A673 (cell line): ENCODE data around the gene RSBN1. TPM values are rescaled to one million over a fixed set of nuclear protein-coding genes. Genes with fewer than 3 reads are reported as not detected.

ENCODE experiments used
- BruUV-seq: library from RNA; stranded (reverse); fragments of 400-500 nt; replicated peaks from 2 replicates; lab custom pipeline; 2021; lab: Mats Ljungman, UMichigan
- CTCF ChIA-PET: fragments of 300-600 bp; sonication (Branson Sonifier 250); formaldehyde crosslinking; loops from one replicate; lab custom pipeline; 2022; ENCODE audit warnings: antibody characterized with exemption; lab: Charles Lee
- POLR2A ChIA-PET: fragments of 300-600 bp; sonication (Branson Sonifier 250); formaldehyde crosslinking; loops from one replicate; lab custom pipeline; 2022; ENCODE audit warnings: antibody characterized with exemption; ENCODE audit not compliant: low non-redundant PET; lab: Charles Lee
- DNase-seq: peaks from one replicate; pipeline ENCODE4 v3.0.0-alpha.2; 2015; ENCODE audit warnings: low spot score
- H3K27ac ChIP-seq: fragments of 200-600 bp; sonication (generic); 2 replicates; pipeline ENCODE4 v1.5.1; 2016; ENCODE audit warnings: mixed run types, low read depth, mild to moderate bottlenecking, mixed read lengths, antibody characterized with exemption, low read length; ENCODE audit not compliant: poor library complexity, severe bottlenecking
- H3K27me3 ChIP-seq: fragments of 200-600 bp; sonication (generic); replicated peaks from 2 replicates; pipeline ENCODE4 v1.6.1; 2017; ENCODE audit warnings: mixed run types, low read depth, mild to moderate bottlenecking, mixed read lengths, antibody characterized with exemption, low read length; ENCODE audit not compliant: insufficient read depth, poor library complexity
- H3K36me3 ChIP-seq: fragments of 200-600 bp; sonication (generic); 2 replicates; pipeline ENCODE4 v1.6.1; 2016; ENCODE audit warnings: mixed run types, mild to moderate bottlenecking, mixed read lengths, antibody characterized with exemption, low read length; ENCODE audit not compliant: insufficient read depth, poor library complexity, severe bottlenecking
- H3K4me1 ChIP-seq: fragments of 200-600 bp; sonication (generic); 2 replicates; pipeline ENCODE4 v1.6.1; 2017; ENCODE audit warnings: mixed run types, mild to moderate bottlenecking, mixed read lengths, antibody characterized with exemption, low read length; ENCODE audit not compliant: insufficient read depth, poor library complexity, severe bottlenecking
- H3K4me3 ChIP-seq: fragments of 200-600 bp; sonication (generic); 2 replicates; pipeline ENCODE4 v1.5.1; 2016; ENCODE audit warnings: low read depth, mixed run types, mild to moderate bottlenecking, mixed read lengths, low read length; ENCODE audit not compliant: poor library complexity, severe bottlenecking
- H3K9me3 ChIP-seq: fragments of 200-600 bp; sonication (generic); 2 replicates; pipeline ENCODE4 v1.6.1; 2016; ENCODE audit warnings: mixed run types, low read depth, mild to moderate bottlenecking, mixed read lengths, antibody characterized with exemption, low read length; ENCODE audit not compliant: poor library complexity, severe bottlenecking
- CTCF ChIP-seq: fragments of 300-800, 200-600 bp; sonication (generic); conservative IDR thresholded peaks from 2 replicates; pipeline ENCODE4 v1.5.1; 2017; ENCODE audit warnings: low read depth, mild to moderate bottlenecking, antibody characterized with exemption, low read length, moderate library complexity, mixed read lengths
- EZH2 ChIP-seq: fragments of 200-600 bp; sonication (generic); IDR thresholded peaks from 2 replicates; pipeline ENCODE4 v1.6.1; 2017; ENCODE audit warnings: borderline replicate concordance, low read depth, mild to moderate bottlenecking, mixed read lengths, antibody characterized with exemption, low read length; ENCODE audit not compliant: poor library complexity, severe bottlenecking
- intact Hi-C: fragments of 100-400 bp; cut with micrococcal nuclease; formaldehyde crosslinking; loops from one replicate; pipeline ENCODE4 v1.10.0; 2022; ENCODE audit not compliant: unreplicated experiment
- total RNA-seq: library from RNA; stranded (reverse); gene quantifications from 2 replicates; pipeline ENCODE4 v1.2.3, GENCODE V29; 2021

RSBN1 gene
- total RNA-seq, 1 experiment from 2014 or later = 18.3 TPM

GRCh38 chr1:113780374-113781146, 31.7 kb downstream of the RSBN1 start:
- no peak for DNase-seq
- CTCF ChIA-PET = no interaction called here
- intact Hi-C loops = no loop called here

GRCh38 chr1:113779542-113779941, 32.7 kb downstream of the RSBN1 start:
- no peak for TF ChIP-seq EZH2
- TF ChIP-seq CTCF = no peak
- ChIA-PET CTCF (no interaction called here), POLR2A (no interaction called here)
- intact Hi-C loops = no loop called here
- no peak overlapping the region for H3K27ac ChIP-seq
- no peak overlapping the region for H3K4me3 ChIP-seq
- H3K27me3 ChIP-seq = no peaks in the 10 kb centered on the region
- H3K36me3 ChIP-seq = peaks cover 13% of the 10 kb centered on the region
- BruUV-seq = no TSS peak
- H3K9me3 ChIP-seq = no peaks in the 10 kb centered on the region
- H3K4me1 ChIP-seq = peaks cover 22% of the 10 kb centered on the region
- DNase-seq = no peak

More at GRCh38 chr1:113780374-113781146, 31.7 kb downstream of the RSBN1 start:
- Histone ChIP-seq H3K4me1 (peaks cover 22% of the 10 kb centered on the region), H3K4me3 (no peak overlapping the region), H3K36me3 (peaks cover 13% of the 10 kb centered on the region), H3K9me3 (no peaks in the 10 kb centered on the region), H3K27ac (no peak overlapping the region), H3K27me3 (no peaks in the 10 kb centered on the region)
- POLR2A ChIA-PET = no interaction called here
- no peak for TF ChIP-seq EZH2
- no peak for TF ChIP-seq CTCF
- no TSS peak for BruUV-seq

GRCh38 chr1:113777561-113777960, 34.7 kb downstream of the RSBN1 start:
- no peak for DNase-seq
- no peaks in the 10 kb centered on the region for H3K9me3 ChIP-seq
- ChIA-PET POLR2A (no interaction called here), CTCF (no interaction called here)
- intact Hi-C loops = no loop called here
- no peak overlapping the region for H3K4me3 ChIP-seq
- peaks cover 13% of the 10 kb centered on the region for H3K36me3 ChIP-seq
- H3K27ac ChIP-seq = no peak overlapping the region
- H3K27me3 ChIP-seq = no peaks in the 10 kb centered on the region
- BruUV-seq = no TSS peak
- H3K4me1 ChIP-seq = peaks cover 8% of the 10 kb centered on the region
- no peak for TF ChIP-seq CTCF
- TF ChIP-seq EZH2 = no peak
